GF-D8 (cell line): Measurements from ENCODE around the gene CHCHD3.

ENCODE experiments used
- DNase-seq: peaks from one replicate; lab custom pipeline; 2025; lab: John Stamatoyannopoulos, UW

The CHCHD3 gene

DNA sequence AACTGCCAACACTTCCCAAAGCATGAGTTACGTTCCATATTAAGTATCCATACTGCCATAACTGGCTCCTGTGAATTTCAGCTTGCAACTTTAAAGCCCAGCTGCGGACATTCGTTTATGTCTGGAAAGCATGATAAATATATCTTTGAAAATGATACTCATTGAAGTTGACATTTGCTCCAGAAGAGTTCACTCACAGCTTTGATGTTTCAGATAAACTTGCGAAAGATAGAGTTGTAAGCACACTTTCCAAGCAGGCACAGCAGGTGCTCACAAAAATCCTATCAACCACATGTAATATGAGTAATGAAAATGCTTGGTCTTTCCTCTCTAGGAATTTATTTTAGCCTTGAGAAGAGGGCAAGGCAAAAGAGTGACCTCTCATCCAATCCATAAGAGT lies 4.5 kb downstream of the CHCHD3 start:
- DNase-seq = no peak

DNA sequence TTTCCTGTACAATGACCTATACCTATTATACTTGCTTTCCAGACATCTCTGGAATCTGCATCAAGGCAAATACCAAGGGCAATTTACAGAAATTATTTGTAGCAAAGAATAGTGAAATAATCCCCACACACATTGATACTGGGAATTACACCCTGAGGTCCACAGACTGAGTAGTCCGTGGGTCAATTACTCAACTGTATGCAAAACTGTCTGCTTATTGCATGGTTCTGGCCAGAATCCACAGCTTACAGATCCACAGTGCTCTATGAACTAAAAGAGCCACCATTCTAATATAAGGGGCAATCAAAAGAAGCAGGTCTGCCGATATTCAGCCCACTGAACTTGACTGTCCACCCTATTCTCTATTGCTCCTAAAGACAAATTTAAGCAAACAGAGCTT lies 5.7 kb downstream of the CHCHD3 start:
- DNase-seq = no peak

DNA sequence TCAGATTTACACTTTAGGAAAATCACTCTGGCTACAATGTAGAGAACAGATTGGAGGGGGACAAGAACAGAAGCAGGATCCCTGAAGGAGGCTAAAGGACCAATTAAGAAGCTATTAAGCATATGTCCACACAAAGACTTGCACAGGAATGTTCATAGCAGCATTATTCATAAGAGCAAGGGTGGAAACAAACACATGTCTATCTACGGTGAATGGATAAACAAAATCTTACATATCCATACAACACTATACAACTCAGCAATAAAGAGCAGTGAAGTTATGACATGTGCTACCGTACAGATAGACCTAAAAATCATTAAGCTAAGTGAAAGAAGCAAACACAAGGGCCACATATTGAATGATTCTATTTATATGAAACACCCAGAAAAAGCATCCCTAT lies 10.4 kb downstream of the CHCHD3 start:
- no peak for DNase-seq

DNA sequence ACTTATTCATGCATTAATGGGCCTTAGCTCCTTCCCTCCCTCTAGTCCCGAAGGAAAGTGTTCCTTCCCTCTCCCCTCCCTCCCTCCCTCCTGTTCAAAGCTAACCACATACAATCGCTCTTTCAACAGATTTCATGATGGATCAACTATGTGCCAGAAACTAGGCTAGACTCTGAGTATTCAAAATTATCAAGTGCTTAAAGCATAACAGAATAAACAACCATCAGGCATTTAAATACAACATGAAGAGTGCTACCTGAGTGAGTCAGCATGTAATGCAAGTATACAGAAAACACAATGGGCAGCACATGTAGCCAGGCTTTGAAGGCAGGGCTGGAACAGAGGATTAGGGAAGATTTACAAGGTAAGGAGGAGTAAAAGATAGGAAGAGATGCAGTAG lies 11.3 kb downstream of the CHCHD3 start:
- no peak for DNase-seq

DNA sequence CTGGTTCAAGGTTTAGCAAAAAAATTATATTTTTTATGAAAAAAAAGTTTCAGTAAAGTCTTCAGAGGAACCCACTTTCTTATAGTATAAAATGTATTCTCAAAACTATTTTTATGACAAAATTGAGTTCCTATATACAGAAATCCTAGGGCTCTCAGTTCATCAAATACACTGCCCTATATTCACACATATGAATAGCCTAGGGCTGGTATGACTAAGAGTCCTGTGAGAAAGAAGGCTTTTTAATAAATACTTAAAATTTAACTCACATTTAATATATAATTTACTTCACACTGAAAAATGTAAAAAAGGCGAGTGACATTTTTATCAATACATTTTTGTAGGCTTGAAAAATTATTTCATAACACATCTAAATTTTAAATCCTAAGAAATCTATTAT lies 16.6 kb downstream of the CHCHD3 start:
- DNase-seq = no peak

DNA sequence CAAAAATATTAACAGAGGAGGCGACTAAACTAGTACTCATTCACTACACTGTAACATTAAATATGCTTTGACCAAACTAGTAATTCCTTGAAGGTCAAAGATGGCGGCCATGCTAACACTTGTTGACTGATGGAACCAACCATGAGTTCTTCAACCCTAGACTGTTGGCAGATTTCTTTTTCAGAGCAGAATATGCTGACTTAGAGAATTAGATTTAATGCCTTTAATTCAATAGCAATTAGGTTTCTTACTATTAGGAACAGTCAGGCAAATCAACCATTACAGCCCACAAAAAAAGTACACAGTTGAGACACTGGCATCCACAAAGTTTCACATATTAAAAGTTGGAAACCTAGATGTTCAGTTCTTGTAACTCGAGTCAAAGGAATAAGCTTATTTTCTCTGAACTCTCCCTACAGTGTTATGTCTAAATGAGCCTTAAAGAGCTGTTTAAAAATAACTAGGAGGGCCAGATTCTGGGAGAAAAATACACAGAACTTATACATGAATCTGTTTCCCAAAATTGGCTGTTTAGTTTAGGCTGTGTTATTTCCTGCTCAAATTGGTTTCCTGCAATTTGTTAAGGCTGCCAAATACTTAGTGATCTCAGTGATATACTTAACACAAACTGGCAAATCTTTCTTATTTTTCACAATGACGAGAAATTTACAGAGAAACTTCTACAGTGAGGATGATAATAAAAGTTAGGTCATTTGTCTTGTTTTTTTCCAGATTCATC lies 17.6 kb downstream of the CHCHD3 start:
- DNase-seq = no peak

DNA sequence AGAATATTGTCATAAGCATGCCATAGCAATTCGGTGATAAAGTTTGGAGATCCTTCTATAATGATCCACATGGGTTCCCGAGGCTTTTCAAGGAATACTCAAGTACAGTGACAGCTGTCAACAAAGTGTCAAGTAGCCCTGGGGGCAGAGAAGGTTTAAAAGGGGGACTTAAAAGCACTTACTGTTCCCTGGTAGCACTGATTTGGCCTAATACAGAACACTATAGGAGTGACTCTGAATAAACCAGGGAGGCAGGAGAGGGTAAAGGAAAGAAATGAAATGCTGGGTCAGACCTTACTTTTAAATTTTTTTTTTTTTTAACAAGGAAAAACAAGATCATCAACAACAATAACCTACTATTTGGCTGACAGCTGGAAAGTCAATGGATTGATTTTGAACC lies 20.1 kb downstream of the CHCHD3 start:
- DNase-seq = no peak

DNA sequence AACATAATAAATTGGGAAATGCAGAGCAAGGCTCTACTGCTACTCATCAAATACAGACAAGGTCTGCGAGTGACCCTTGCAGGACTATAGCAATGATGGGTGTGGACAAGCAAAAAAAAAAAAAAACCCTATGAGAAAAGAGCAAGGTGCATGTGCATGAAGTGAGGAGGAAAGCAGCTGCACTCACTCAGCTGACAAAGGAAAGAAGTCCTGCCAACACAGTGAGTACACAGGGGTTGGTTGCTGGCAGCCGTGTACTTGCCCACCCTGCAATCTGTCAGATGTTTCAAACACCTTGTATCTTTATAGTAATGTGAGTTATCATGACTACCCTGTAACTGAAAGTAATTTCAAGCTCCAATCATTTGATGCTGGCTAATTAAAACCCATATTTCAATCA lies 20.5 kb downstream of the CHCHD3 start:
- DNase-seq = no peak

DNA sequence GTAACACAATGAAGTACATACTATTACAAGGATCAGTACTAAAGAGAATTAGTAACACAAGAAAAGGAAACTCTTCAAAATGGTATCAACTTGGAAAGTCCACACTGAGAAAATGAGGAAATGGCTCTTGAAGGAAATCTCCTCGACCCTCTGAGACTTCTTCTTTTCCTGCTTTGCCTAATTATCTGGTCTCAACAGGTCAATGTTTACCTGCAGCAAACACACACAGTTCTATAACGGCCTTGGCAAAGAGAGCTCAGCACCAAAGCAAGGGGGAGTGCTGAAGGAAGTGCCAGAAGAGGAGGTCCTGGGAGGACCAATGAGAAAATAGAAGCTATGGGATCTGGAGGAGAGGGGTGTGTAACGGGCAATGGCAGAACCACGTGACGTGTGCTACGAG lies 21.9 kb downstream of the CHCHD3 start:
- no peak for DNase-seq

DNA sequence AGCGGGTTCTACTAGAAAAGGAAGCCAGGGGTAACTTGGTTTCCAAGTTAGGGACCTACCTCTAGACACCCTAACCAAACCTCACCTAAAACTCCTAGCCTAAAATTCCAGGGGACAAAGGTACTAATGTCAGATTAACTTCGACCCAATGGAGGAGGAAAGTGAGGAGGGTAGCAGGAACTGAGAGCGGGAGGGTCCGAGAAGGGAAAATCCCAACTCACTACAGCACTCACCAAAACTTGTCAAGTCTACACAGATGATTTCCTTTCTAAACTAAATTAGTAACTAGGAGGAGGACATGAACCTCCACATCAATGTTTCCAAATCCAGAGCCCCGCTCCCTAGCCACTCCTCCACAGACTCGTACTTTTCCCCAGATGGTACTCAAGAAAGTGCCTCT lies 22.6 kb downstream of the CHCHD3 start:
- no peak for DNase-seq

DNA sequence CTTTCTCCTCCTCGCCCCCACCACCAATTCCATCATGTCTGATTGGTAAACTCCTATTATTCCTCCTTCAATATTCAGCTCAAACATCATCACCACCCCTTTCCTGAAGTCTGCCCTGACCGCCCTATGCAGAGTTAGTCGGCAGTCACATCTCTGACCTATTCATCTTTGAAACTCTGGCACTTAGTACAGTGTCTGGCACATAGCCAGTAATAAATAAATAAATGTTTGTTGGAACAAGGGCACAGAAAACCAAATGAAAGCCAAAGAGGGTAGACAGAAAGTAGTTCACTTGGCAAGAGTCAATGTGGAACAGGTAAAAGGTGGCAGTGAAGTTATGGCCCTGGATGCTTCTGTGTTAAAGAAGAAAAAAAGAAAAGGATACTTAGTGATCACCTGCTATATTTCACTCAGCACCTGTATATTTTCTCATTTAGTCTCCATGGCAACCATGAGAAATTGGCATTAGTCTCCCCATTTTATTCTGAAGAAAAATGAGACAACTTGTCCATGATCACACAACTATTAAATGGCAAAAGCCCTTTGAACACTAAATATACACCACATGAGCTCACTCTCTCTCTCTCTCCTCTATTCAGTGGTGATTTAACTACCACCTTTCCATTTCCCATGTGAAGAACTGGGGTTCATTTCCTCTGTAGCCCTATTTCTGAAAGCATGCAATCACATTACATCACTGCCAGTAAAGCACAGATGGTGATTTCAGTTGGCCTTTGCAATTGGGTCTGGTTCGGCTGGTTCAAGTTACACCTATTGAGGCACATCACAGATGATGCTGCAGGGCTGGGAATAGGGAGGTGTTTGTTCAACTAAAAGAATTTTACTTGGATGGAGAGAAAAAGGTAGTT lies 25.3 kb downstream of the CHCHD3 start:
- no peak for DNase-seq

DNA sequence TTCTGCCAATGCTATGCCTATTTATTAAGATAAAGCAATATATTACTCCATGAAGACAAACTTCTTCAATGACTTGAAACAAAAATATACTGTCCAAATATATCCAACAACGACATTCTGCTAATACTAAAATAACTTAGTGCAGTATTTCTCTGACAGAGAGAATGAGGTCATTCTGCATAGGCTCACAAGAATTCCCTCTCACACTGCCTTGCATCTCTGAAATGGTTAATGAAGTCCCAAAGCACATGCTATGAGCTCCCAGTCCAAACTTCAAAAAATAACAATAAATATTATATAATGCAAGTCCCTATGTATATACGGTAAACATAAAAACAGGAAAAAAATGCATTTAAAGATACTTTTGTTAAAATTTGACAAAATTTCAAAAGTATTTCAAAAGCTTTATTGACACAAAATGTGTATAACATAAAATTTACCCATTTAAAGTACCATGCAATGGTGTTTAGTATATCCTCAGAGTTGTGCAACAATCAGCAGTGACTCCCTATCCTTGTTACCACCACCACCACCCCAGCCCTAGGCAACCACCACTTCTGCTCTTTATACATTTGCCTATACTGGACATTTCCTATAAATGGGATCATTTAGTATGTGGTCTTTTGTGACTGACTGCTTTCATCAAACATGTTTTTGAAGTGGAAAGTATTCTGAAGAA lies 27.6 kb downstream of the CHCHD3 start:
- no peak for DNase-seq

DNA sequence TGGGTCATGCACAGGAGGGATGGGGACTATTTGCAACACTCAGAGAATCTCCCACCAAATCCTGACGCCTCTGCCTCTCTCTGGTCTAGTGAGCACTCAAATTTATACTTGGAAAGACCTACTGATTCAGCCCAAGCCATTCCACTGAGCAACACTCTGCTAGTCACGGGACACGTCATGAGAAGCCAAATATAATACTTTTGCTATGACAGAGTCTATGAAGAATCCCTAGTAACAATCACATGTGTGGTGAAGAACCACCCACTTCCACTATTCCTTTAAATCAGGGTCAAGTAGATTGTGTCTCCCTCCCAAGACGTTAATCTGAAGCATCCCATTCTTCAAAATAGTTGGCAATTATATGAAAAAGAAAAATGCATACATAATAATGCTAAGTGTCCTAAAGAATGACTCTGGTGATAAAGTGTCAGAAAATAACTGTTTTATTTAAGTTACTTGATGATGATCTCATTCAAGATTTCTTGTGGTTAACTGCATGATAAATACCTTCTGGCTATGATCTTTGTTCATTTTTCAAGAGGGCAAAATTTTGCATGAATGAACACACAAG lies 28.5 kb downstream of the CHCHD3 start:
- DNase-seq = no peak

DNA sequence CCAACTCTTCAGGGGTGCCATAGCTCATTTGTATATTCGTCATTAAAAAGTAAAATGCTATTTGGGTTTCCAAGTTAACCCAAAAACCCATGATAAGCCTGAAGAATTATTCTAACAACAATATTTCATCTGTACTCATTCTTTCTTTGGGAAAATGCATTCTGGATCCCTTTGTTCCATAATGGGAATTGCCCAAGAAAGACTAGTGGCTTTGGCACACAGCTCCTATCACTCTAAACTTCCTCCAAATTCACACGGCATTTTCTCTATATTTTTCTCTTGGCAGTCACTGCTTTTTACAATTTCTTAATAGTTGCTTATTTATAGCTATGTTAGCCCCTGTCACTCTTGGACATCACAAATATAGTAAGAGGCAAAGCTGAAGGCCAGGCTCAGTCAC lies 29.1 kb downstream of the CHCHD3 start:
- DNase-seq = no peak

DNA sequence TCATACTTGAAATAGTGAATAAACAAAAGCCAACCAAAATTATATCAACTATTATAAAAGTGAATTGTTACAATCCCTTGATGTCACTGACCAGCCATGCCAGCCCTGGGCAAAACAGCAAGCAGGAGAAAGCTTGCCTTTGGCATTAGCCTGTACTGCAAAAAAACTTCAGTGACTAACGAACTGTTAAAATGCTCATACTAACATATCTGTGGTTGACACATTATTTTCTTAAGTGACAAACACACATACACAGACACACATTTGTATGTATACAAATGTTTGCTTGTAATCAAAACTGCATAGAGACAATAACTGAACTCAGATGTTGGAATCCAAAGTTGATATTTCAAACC lies 29.5 kb downstream of the CHCHD3 start:
- DNase-seq = no peak

DNA sequence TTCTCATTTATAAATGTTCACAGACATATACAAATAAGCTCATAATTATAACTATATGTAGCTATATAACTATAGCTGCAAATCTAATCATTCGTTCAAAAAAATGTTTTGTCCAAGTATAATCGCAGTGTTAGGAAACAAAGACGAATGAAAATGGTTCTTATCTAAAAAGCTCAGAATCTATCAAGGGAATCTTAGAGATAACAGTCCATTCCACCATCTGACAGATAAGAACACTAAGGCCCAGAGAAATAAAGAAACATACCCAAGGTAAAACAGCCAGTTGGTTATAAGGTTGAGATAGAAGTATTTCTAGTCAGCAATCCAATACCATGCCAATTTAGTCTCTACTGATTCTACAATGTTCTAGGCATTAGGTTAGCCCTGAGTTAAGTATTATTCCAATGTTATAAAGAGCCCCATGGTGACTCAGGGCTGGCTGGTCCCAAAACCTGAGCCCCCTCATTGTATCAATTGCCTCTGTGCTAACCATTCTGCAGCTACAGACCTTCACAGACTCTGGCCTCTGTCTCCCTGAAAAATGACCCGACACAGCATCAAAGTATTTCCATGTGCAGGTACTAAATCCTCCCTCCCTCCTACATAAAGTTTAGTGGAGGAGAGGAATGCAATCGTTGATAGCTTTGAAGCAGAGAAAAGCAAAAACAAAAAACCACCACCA lies 30.0 kb downstream of the CHCHD3 start:
- no peak for DNase-seq

DNA sequence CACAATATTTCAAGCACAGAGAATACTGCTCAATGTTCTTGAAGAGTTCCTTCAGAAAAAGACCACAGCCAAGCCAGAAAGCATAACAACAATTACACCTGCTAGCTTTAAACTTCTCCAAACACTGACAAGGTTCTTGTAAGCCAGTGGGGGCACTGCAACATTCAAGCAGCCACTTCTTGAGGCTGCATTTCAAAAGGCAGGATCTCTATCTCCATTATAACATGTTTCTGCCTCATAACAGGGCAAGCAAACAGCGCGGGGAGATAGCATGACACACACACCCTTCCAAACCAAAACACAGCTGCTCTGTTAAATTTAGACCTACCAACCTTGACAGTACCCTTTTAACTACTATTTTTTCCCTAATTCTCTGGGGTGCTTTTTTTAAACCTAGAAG lies 30.8 kb downstream of the CHCHD3 start:
- peak; percentile 19 for DNase-seq

DNA sequence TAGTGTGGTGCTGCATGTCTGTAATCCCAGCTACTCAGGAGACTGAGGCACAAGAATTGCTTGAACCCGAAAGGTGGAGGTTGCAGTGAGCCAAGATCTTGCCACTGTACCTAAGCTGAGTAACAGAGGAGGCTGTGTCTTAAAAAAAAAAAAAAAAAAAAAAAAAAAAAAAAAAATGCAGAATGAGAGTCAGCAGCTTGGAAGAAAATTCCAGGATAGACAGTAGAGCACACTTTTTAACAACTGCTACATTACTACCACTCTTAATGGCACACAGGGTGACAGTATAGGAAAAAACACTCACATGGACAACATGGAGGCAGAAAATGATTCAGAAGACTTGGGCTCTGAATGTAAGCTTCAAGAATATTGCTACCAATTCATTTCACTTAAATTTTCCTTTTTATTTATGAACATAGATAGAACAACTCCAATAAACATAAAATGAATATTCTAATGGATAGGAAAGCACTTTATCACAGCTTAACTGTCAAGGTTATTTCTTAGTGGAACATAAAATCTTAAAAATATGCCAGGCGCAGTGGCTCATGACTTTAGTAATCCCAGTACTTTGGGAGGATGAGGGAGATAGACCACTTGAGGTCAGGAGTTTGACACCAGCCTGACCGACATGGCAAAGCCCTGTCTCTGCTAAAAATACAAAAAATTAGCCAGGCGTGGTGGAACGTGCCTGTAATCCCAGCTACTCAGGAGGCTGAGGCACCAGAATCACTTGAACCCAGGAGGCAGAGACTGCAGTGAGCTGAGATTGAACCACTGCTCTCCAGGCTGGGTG lies 31.5 kb downstream of the CHCHD3 start:
- DNase-seq = no peak

DNA sequence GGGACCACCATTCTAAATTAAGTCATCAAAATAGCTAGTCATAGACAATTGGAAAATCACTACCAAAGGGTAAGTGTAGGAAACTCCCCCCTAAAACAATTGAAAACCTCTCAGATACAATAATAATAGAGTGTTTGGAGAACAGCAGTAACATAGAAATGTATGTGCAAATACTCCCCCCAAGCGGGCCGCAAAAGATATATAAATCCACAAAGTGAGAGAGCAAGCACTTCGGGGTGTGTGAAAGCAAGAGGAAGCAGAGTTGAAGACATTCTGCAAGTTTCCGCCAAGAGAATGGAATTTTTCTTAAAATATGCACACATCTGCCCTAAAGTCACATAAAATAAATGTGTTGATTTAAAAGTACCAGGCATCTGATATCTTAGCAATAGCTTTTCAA lies 33.3 kb downstream of the CHCHD3 start:
- DNase-seq = no peak

DNA sequence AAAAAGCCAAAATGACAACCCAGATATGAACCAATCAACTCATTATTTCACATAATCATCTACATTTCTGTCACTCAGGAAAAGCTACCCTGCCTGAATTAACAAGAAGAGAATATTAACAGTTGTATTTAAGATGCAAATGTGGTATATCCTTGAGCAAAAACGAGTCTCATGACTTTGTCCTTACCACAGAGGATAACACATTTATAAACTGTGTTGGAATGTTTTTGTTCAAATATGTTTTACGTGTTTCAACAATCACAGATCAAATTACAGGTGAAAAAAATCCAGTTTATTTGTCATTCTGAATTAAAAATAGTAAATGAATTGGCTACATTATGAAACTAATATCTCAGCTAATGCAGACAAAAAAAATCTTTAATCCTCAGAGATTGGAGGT lies 34.6 kb downstream of the CHCHD3 start:
- DNase-seq = no peak

DNA sequence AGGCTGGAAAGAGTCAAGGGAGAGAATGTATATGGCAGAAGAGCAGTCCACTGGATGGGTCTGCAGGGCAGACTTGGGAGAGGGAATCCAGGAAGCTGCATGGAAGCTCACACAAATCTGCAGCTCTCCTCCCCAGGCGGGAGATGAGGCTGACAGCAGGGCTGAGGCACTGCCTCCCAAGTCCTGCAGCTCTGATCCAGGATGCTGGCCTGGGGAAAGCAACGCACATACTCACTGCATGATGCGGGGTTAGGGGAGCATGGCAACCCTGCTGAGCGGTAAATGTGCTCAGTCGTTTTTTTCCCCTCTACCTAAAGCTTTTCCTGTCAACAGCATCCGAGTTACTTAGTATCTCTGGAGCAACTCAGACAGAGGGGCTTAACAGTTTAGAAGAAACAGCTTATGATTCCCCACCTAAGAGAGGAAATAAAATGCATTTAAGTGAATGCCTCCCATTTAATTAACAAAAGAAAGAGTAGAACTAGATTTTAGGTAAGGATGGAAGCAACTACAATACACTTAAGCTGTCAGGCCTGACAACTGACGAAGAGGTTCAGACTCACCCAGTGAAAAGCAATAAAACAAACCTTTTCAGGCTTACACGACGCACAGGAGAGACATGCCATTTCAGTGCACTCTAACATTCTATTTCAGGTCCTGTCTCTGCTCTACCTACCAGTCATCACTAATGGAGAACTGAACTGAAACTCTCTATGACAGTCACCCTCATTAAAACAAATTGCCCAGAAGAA lies 37.0 kb downstream of the CHCHD3 start:
- no peak for DNase-seq
